Neural crest cell (in vitro differentiated cells): ENCODE measurements around the gene GPR42. TPM values are rescaled to one million over a fixed set of nuclear protein-coding genes. Genes with fewer than 3 reads are reported as not detected.
"Not testable (repeated sequence)": the region's sequence is repeated elsewhere in the genome, so short reads cannot be mapped to it uniquely, and the experiment has no call there.

Source experiments
- DNase-seq: peaks from one replicate; pipeline ENCODE4 v3.0.0; 2021; ENCODE audit warnings: low read depth, mixed read lengths, low spot score
- H3K27ac Mint-ChIP-seq: one replicate; pipeline ENCODE4 v1.8.0; 2021; ENCODE audit warnings: mild to moderate bottlenecking, mixed read lengths; ENCODE audit not compliant: unreplicated experiment
- H3K27me3 Mint-ChIP-seq: 2 replicates; pipeline ENCODE4 v1.8.0; 2021; ENCODE audit warnings: low read depth, mild to moderate bottlenecking, mixed read lengths
- H3K36me3 Mint-ChIP-seq: 2 replicates; pipeline ENCODE4 v1.8.0; 2021; ENCODE audit warnings: low read depth, mild to moderate bottlenecking, mixed read lengths
- H3K4me1 Mint-ChIP-seq: 2 replicates; pipeline ENCODE4 v1.8.0; 2021; ENCODE audit warnings: mixed read lengths
- H3K4me3 Mint-ChIP-seq: one replicate; pipeline ENCODE4 v1.8.0; 2021; ENCODE audit warnings: mild to moderate bottlenecking, mixed read lengths
- H3K9me3 Mint-ChIP-seq: 2 replicates; pipeline ENCODE4 v1.8.0; 2021; ENCODE audit warnings: mixed read lengths
- total RNA-seq: library from RNA; stranded (reverse); gene quantifications from 2 replicates; pipeline ENCODE4 v1.2.1, GENCODE V29; 2021
- TF ChIP-seq, protein P1 (sequence below): fragments of 200-600 bp; sonication (generic); conservative IDR thresholded peaks from 2 replicates; pipeline ENCODE4 v1.5.0; 2021; ENCODE audit warnings: antibody characterized with exemption, mild to moderate bottlenecking

GPR42 gene
- total RNA-seq, 1 donor from 2014 or later = not detected

DNA sequence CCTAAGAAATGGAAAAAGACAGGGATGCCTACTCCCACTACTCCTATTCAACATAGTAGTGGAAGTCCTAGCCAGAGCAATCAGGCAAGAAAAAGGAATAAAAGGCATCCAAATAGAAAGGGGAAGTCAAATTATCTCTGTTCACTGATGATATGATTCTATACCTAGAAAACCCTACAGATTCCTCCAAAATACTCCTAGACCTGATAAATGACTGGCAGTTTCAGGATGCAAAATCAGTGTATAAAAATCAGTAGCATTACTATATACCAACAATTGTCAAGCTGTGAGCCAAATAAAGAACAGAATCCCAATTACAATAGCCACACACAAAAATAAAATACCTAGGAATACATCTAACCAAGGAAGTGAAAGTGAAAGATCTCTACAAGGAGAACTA, 1.3 kb upstream of the GPR42 start:
- DNase-seq = no peak
- no peaks in the 10 kb centered on the region for H3K36me3 Mint-ChIP-seq
- H3K4me3 Mint-ChIP-seq = no peak overlapping the region
- no peak overlapping the region for H3K27ac Mint-ChIP-seq
- TF ChIP-seq, protein P1, sequence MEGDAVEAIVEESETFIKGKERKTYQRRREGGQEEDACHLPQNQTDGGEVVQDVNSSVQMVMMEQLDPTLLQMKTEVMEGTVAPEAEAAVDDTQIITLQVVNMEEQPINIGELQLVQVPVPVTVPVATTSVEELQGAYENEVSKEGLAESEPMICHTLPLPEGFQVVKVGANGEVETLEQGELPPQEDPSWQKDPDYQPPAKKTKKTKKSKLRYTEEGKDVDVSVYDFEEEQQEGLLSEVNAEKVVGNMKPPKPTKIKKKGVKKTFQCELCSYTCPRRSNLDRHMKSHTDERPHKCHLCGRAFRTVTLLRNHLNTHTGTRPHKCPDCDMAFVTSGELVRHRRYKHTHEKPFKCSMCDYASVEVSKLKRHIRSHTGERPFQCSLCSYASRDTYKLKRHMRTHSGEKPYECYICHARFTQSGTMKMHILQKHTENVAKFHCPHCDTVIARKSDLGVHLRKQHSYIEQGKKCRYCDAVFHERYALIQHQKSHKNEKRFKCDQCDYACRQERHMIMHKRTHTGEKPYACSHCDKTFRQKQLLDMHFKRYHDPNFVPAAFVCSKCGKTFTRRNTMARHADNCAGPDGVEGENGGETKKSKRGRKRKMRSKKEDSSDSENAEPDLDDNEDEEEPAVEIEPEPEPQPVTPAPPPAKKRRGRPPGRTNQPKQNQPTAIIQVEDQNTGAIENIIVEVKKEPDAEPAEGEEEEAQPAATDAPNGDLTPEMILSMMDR = no peak
- H3K9me3 Mint-ChIP-seq = no peaks in the 10 kb centered on the region
- H3K27me3 Mint-ChIP-seq = peaks cover 42% of the 10 kb centered on the region
- no peaks in the 10 kb centered on the region for H3K4me1 Mint-ChIP-seq

DNA sequence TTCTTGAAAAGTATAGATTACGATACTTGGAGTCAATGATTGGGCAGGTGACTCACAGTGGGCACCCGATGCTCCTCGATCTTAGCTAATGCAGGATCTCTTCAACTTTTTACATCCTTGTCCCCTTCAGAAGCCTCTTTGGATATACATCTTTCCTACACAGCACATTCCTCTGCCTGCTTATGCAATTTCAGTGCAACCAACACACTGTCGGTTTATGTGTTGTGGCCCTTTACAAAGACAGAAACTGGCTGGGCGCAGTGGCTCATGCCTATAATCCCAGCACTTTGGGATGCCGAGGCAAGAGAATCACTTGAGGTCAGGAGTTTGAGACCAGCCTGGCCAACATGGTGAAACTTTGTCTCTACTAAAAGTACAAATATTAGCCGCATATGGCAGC, 2.6 kb downstream of the GPR42 start:
- Mint-ChIP-seq H3K4me1 (no peaks in the 10 kb centered on the region), H3K27ac (no peak overlapping the region), H3K4me3 (no peak overlapping the region), H3K36me3 (no peaks in the 10 kb centered on the region), H3K9me3 (no peaks in the 10 kb centered on the region), H3K27me3 (peaks cover 54% of the 10 kb centered on the region)
- no peak for DNase-seq
- TF ChIP-seq, protein P1 = no peak

- H3K4me3 Mint-ChIP-seq, H3K4me1 Mint-ChIP-seq, H3K36me3 Mint-ChIP-seq, DNase-seq, H3K27ac Mint-ChIP-seq, H3K9me3 Mint-ChIP-seq: not testable (repeated sequence)
- peaks cover 53% of the 10 kb centered on the region for H3K27me3 Mint-ChIP-seq
These were observed 3.2 kb downstream of the GPR42 start for GRCh38 chr19:35374031-35374430.

GRCh38 chr19:35375505-35376307, 4.8 kb downstream of the GPR42 start:
- Mint-ChIP-seq H3K4me3 (no peak overlapping the region), H3K4me1 (no peaks in the 10 kb centered on the region), H3K36me3 (no peaks in the 10 kb centered on the region), H3K27me3 (peaks cover 53% of the 10 kb centered on the region), H3K27ac (no peak overlapping the region), H3K9me3 (no peaks in the 10 kb centered on the region)
- DNase-seq = no peak
- TF ChIP-seq, protein P1 = no peak

GRCh38 chr19:35377656-35378055, 6.8 kb downstream of the GPR42 start:
- TF ChIP-seq, protein P1 = no peak
- Mint-ChIP-seq H3K27ac (no peak overlapping the region), H3K4me3 (no peak overlapping the region), H3K4me1 (no peaks in the 10 kb centered on the region), H3K36me3 (peaks cover 3% of the 10 kb centered on the region), H3K27me3 (peaks cover 65% of the 10 kb centered on the region), H3K9me3 (peaks cover 6% of the 10 kb centered on the region)
- no peak for DNase-seq

- TF ChIP-seq, protein P1 = no peak
- peaks cover 9% of the 10 kb centered on the region for H3K9me3 Mint-ChIP-seq
- peaks cover 65% of the 10 kb centered on the region for H3K27me3 Mint-ChIP-seq
These were observed 7.5 kb downstream of the GPR42 start for GRCh38 chr19:35378356-35378755.

GRCh38 chr19:35379545-35379944, 8.7 kb downstream of the GPR42 start:
- DNase-seq, H3K4me3 Mint-ChIP-seq, H3K36me3 Mint-ChIP-seq, H3K27ac Mint-ChIP-seq, H3K9me3 Mint-ChIP-seq, H3K4me1 Mint-ChIP-seq: not testable (repeated sequence)
- peaks cover 56% of the 10 kb centered on the region for H3K27me3 Mint-ChIP-seq

More at GRCh38 chr19:35378356-35378755, 7.5 kb downstream of the GPR42 start:
- no peak overlapping the region for H3K4me3 Mint-ChIP-seq
- no peak for DNase-seq
- H3K4me1 Mint-ChIP-seq = no peaks in the 10 kb centered on the region
- H3K36me3 Mint-ChIP-seq = peaks cover 3% of the 10 kb centered on the region
- H3K27ac Mint-ChIP-seq = no peak overlapping the region
